Motor neuron (in vitro differentiated cells): ENCODE data around the gene CNBD2. TPM values are rescaled to one million over a fixed set of nuclear protein-coding genes. Genes with fewer than 3 reads are reported as not detected.
A peak's percentile ranks its signal among the peaks of the same experiment; 100 is the strongest.
"Not testable (repeated sequence)": the region's sequence is repeated elsewhere in the genome, so short reads cannot be mapped to it uniquely, and the experiment has no call there.

ENCODE experiments used
- ATAC-seq, 8 experiments: fragments of 200-7000 bp; cut with Tn5 transposase; replicated peaks in 6 of 8; 2 replicates each; pipeline ENCODE4 v1.8.0; 2021; ENCODE audit warnings: mild to moderate bottlenecking in 8 of 8, moderate library complexity in 8 of 8
- H3K27ac ChIP-seq, 2 donors: fragments of 250-450 bp; sonication (Bioruptor Pico); 2 replicates each; pipeline ENCODE4 v1.9.0; 2021; ENCODE audit warnings: antibody characterized with exemption in 2 of 2, mild to moderate bottlenecking in 2 of 2, moderate library complexity in 1 of 2
- H3K4me1 ChIP-seq, 2 donors: fragments of 250-450 bp; sonication (Bioruptor Pico); replicated peaks in 1 of 2; 2 replicates each; pipeline ENCODE4 v1.6.1; 2021; ENCODE audit warnings: antibody characterized with exemption in 2 of 2, mild to moderate bottlenecking in 2 of 2, moderate library complexity in 1 of 2
- H3K4me3 ChIP-seq, 5 donors: fragments of 250-450 bp; sonication (Bioruptor Pico); 2 replicates each; pipeline ENCODE4 v1.9.0; 2021; ENCODE audit warnings: antibody characterized with exemption in 5 of 5, mild to moderate bottlenecking in 5 of 5, moderate library complexity in 4 of 5
- WGBS, 10 experiments: fragments of 450-650 bp; shearing (Covaris generic); methylation state at CpG; one replicate each; pipeline ENCODE4 v1.0.0; 2022; 5-methylcytosine and 5-hydroxymethylcytosine counted together
- in situ Hi-C, 9 experiments: fragments of 400-800 bp; cut with MboI; loops; one replicate each; pipeline ENCODE4 v1.15.0; 2021; ENCODE audit warnings: low sequenced_read_pairs in 9 of 9, low pct_unique_long_range_greater_than_20kb in 2 of 9; ENCODE audit not compliant: unreplicated experiment in 9 of 9
- total RNA-seq, 8 experiments: library from RNA; unstranded; fragments of 300-600 nt; gene quantifications; 2 replicates each; pipeline versions ENCODE4 v1.2.3 to v1.2.4, GENCODE V29; 2022

Gene CNBD2
- total RNA-seq, 8 experiments from 2014 or later = 2.2 to 8.4 (median 3.8) TPM

DNA sequence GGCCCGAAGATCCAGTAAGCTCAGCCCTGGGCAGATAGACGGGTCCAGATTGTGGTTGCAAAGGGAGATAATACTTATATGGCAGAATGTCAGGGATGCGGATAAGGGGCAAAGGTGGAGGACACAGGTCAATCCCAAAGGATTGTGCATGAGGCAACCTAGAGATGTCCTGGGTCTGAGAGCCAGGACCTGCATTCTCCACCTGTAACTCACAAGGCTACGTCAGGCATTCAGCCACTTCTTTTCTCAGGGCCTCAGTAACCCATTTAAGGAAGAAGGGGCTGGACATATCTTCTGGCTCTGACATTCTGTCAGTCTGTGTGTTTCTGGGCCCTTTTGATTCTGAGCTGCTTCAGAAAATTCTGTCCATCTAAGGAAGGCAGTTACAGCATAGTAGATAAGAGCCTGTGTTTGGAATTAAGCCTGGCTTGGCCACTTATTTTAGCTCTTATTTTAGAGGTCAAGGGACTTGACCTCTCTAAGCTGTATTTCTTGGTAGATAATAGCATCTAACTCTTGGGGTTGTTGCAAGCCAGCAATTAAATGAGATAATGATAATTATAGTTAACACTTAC lies 40.2 kb downstream of the CNBD2 start:
- no peak overlapping the region for H3K27ac ChIP-seq

DNA sequence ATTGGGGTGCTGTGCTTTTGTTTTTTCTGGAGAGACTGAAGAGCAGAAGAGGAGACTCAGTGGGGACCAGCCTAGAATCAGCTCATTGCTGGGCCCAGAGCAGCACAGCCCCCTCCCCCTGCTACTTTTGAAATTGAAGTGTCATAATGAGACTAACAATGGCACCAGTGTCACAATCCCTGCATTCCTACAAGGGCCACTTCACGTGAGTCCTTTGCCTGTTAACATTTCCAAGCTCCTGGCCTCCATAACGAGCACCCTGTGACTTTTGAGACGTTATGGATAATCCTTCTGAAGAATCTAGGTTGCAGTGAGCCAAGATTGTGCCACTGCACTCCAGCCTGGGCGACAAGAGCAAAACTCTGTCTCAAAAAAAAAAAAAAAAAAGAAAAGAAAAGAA lies 41.7 kb downstream of the CNBD2 start:
- no peak for ATAC-seq
- Histone ChIP-seq H3K4me1 (no peaks in the 10 kb centered on the region), H3K4me3 (no peak overlapping the region), H3K27ac (no peak overlapping the region)
- in situ Hi-C loops = no loop called here
- 42 to 67% (median 64%) methylated on average over 2 to 4 of the region's 4 CpGs; no CpG with 5 or more reads in 5 of the 10 experiments for WGBS, 10 experiments

More for the DNA sequence above, 40.2 kb downstream of the CNBD2 start:
- Histone ChIP-seq H3K4me3 (no peak overlapping the region), H3K4me1 (no peaks in the 10 kb centered on the region)
- in situ Hi-C loops = no loop called here
- no peak for ATAC-seq
- 60 to 100% (median 98%) methylated on average over 1 to 3 of the region's 4 CpGs; no CpG with 5 or more reads in 2 of the 10 experiments for WGBS, 10 experiments

DNA sequence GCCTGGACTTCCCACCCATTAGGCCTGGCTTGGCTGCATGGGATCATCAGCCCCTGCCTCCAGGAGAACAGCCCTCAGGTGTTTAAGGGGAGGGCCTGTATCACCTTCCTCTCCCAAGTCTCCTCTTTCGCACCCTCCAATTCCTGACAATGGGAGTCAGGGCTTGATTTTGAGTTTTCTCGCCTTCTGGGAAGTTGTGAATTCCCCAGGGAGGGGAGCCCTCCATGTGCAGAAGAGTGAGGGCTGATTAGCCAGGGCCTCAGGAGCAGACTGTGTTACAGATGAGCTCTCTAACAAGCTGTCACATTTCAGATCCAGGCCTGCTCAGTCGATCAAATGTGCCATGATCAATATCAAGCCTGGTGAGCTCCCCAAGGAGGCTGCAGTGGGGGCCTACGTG lies 42.4 kb downstream of the CNBD2 start:
- WGBS, 10 experiments = 0 to 100% (median 80%) methylated on average over 1 to 4 of the region's 4 CpGs; no CpG with 5 or more reads in 3 of the 10 experiments
- no peak for ATAC-seq
- H3K4me1 ChIP-seq = no peaks in the 10 kb centered on the region
- no peak overlapping the region for H3K27ac ChIP-seq
- in situ Hi-C loops = no loop called here
- no peak overlapping the region for H3K4me3 ChIP-seq

DNA sequence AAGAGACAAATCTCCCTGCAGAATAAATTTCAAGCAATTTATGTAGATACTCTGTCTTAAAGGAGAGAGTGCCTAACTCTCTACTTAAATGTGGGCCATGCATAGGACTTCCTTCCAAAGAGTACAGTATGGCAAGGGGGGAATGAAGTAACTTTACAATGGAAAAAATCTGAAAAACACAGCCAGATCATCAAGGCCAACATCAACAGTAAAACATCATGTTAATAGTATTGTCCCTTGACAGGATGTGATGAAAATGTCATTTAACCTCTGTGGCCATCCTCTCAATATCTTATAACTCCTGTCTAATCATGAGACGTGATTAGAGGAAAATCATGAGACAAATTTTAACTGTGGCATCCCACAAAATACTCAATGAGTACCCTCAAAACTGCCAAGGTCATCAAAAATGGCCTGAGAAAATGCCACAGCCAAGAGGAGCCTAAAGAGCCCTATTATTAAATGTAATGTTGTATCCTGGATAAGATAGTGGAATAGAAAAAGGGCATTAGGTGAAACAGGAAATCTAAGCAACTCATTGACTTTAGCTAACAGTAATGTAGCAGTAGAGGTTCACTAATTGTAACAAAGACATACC lies 47.5 kb downstream of the CNBD2 start:
- H3K27ac ChIP-seq = no peak overlapping the region
- WGBS, 10 experiments = 83 to 100% (median 88%) methylated on average over 1 of the region's 1 CpG; no CpG with 5 or more reads in 5 of the 10 experiments
- peaks cover 0 to 2% of the 10 kb centered on the region in 2 donors for H3K4me1 ChIP-seq
- ATAC-seq = no peak
- in situ Hi-C loops = no loop called here
- no peak overlapping the region for H3K4me3 ChIP-seq

DNA sequence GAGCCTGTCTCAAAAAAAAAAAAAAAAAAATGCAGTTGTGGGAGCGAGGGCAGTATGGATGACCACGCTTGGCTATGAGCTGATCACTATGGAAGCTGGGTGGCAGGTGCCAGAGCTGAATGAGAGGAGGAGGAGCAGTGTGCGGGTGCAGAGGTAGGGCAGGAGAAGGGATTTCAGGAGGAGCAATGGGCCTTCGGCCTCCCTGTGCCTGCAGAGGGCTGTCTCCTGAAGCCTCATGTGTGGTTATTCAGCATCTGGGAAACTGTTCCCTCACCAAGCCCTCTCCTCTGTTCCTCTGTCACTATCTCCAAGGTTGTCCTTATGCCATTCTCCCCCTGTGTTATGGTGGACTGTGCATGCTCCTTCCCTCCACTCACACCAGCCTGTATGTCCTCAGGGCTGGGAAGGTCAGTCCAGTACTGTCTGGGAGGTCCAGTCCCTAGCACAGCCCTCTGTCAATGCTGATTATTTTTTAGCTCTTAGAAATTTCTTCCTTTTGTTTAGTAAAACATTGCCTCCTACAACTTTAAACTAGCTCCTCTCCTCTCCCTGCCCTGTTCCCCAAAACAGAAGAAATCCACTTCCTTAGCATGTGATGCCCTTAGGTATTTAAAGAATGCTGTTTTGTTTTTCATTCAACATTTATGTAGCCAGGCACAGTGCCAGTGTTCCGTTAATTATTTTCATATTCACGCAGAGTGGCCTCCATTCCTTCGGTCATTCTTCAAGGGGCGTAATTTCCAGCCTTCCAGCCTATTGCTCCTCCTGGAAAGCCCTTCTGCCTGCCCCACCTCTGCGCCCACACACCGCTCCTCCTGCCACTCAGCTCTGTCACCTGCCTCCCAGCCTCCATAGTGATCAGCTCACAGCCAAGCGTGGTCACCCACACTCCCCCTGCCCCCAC lies 48.9 kb downstream of the CNBD2 start:
- peaks cover 0 to 2% of the 10 kb centered on the region in 2 donors for H3K4me1 ChIP-seq
- H3K27ac ChIP-seq = no peak overlapping the region
- no peak overlapping the region for H3K4me3 ChIP-seq
- 6 to 92% (median 62%) methylated on average over 1 to 6 of the region's 11 CpGs for WGBS, 10 experiments
- peak in 5 of 8 experiments; percentile 19 to 95 (median 86) for ATAC-seq
- in situ Hi-C loops = no loop called here

DNA sequence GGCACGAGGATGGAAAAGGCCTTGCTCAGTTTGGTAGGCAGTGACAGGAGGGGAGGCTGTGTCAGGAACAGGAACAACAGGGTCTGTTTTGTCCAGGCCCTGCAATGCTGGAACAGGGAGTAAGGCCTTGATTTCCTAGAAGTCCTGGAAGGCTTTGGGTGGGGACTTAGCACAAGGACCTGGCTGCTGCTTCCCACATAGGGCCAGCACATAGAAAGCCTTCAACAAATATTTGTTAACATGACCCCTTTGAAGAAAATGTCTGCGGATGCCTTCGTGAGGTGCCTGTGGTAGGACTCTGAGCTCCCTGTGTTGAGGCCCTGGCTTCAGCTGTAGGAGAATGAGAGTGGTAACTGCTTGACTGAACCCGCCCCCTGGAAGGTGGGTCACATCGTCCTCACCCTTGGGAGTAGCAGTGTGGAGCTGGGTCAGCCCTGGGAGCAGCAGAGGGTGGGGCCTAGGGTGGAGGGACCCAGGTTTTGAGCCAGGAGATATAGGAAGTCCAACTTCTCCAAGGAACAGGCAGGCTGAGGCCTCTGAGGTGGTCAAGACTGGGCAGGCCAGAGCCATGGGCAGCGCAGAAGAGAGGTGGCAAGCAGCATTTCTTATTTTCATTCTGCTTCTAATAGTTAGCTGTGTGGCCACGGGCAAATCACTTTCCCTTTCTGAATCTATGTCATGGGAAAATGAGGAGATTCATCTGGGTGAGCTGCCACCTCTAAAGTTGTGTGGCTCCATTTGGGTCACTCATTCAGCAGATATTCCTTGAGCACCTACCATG lies 50.0 kb downstream of the CNBD2 start:
- in situ Hi-C loops = no loop called here
- WGBS, 10 experiments = 40 to 100% (median 62%) methylated on average over 1 to 5 of the region's 7 CpGs; no CpG with 5 or more reads in 1 of the 10 experiments
- Histone ChIP-seq H3K4me1 (peaks cover 0 to 2% of the 10 kb centered on the region in 2 donors), H3K4me3 (no peak overlapping the region), H3K27ac (no peak overlapping the region)
- peak in 2 of 8 experiments; percentile 6 to 21 for ATAC-seq

DNA sequence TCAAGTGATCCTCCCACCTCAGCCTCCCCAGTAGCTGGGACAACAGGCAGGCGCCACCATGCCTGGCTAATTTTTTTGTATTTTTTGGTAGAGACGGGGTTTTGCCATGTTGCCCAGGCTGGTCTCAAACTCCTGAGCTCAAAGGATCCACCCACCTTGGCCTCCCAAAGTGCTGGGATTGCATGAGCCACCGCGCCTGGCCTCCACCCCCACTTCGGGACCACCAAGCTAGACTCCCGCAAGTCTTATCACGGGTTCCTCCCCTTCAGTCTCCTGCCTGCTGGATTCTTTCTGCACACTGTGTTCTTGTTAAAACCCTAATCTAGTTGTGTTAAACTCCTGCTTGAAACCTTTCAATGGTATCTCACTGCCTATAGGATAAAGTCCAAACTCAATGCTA lies 57.7 kb downstream of the CNBD2 start:
- in situ Hi-C loops, H3K27ac ChIP-seq, H3K4me3 ChIP-seq, H3K4me1 ChIP-seq, ATAC-seq: not testable (repeated sequence)
- WGBS, 10 experiments = 73 to 89% methylated on average over 2 to 6 of the region's 7 CpGs; no CpG with 5 or more reads in 8 of the 10 experiments

DNA sequence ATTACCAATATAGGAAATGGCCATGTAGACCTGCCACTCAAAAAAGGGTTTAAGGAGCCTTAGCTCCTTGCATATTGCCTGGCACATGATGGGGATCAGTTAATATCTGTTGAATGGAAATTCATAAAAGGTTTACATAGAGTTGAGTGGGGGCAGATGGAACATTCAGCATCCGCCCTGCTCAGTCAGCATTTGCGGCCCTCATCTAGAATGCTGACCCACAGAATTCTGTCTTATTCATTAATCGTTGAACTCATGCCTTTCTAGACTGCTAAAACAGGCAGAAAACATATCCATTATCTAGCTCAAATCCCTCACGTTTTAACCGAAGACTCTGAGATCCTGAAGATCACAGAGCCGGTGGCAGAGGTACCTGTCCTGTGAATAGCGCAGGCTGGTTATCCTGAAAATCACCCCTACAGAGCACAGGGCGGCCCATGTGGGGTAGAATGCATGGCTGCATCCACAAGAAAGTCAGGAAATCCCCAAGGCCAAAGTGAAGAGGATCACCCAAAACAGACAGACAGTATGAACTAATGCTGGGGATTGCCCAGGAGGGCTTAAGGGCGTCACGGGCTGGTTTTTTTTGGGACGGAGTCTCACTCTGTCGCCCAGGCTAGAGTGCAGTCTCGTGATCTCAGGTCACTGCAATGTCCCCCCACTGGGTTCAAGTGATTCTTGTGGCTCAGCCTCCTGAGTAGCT lies 59.9 kb downstream of the CNBD2 start:
- WGBS, 10 experiments = 50 to 100% (median 78%) methylated on average over 1 to 13 of the region's 13 CpGs; no CpG with 5 or more reads in 4 of the 10 experiments
- ATAC-seq = no peak
- in situ Hi-C loops = no loop called here
- Histone ChIP-seq H3K4me3 (no peak overlapping the region), H3K4me1 (no peaks in the 10 kb centered on the region), H3K27ac (no peak overlapping the region)

DNA sequence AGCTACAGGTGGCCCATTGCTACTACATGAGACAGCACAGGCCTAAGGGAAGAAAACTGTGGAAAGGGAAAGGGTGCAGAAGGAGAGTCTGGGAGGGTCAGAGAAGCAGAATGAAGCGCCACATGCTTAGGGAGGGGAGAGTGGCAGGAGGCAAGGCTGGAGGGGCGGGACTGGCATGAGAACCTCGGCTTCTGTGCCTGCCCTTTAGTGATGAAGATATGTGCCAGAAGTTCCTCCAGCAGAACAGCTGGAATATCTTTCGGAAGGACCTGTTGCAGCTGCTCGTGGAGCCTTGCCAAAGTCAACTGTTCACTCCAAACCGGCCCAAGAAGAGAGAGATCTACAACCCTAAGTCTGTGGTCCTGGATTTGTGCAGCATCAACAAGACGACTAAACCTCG lies 61.8 kb downstream of the CNBD2 start:
- ATAC-seq = peak in 1 of 8 experiments; percentile 30
- Histone ChIP-seq H3K4me3 (no peak overlapping the region), H3K27ac (no peak overlapping the region), H3K4me1 (no peaks in the 10 kb centered on the region)
- 8 to 100% (median 73%) methylated on average over 1 to 7 of the region's 8 CpGs; no CpG with 5 or more reads in 3 of the 10 experiments for WGBS, 10 experiments
- in situ Hi-C loops = no loop called here

DNA sequence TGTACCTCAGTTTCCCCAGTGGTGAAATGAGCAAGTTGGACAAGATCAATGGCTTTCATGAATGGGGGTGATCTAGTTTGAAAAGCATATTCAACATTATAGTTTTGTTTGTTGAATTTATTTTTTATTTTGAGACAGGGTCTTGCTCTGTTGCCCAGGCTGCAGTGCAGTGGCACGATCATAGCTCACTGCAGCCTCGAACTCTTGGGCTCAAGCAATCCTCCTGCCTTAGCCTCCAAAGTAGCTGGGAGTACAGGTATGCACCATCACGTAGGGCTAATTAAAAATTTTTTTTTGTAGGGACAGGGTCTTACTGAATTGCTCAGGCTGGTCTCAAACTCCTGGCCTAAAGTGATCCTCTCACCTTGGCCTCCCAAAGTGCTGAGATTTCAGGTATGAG lies 63.4 kb downstream of the CNBD2 start:
- no peaks in the 10 kb centered on the region for H3K4me1 ChIP-seq
- ATAC-seq = no peak
- H3K27ac ChIP-seq = no peak overlapping the region
- in situ Hi-C loops = no loop called here
- WGBS, 10 experiments = 80 to 100% (median 86%) methylated on average over 1 to 3 of the region's 3 CpGs; no CpG with 5 or more reads in 4 of the 10 experiments
- no peak overlapping the region for H3K4me3 ChIP-seq

DNA sequence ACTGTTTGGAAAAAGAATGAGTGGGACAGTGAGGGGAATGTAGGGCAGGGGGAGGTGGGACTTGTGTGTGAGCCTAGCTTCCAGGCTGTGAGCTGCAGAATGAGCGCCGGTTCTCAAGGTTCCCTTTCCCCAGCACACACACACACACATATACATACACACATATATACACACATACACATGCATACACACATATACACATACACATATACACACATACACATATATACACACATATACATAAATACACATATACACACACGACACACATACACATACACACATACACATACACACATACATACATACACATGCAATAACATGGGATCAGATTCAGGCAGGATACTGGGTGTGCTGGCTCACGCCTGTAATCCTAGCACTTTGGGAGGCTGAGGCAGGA lies 66.5 kb downstream of the CNBD2 start:
- in situ Hi-C loops = no loop called here
- Histone ChIP-seq H3K4me3 (no peak overlapping the region), H3K4me1 (no peaks in the 10 kb centered on the region), H3K27ac (no peak overlapping the region)
- ATAC-seq = no peak
- WGBS, 10 experiments = no CpG with 5 or more reads among the region's 4 CpGs

DNA sequence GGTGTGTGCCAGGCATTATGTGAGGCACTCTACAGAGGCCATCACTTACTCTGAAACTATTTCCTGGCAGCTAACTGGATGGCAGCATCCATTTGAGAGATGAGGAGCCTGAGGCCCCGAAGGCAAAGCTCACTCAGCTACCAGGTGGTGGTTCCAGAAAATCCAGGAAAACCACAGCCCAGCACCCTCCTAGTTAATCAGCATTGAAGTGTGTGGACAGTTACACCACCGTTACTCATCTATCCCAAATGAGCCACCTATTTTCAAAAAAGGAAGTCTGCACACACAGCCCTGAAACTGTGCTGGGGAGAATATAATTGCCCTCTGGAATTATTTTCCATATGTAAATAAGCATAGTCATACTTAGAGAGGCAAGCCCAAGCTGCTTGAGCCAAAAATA lies 67.4 kb downstream of the CNBD2 start:
- H3K27ac ChIP-seq = no peak overlapping the region
- WGBS, 10 experiments = 0 to 100% (median 79%) methylated on average over 1 to 2 of the region's 2 CpGs; no CpG with 5 or more reads in 6 of the 10 experiments
- no peaks in the 10 kb centered on the region for H3K4me1 ChIP-seq
- no peak overlapping the region for H3K4me3 ChIP-seq
- in situ Hi-C loops = no loop called here
- peak in 3 of 8 experiments; percentile 96 to 98 (median 98) for ATAC-seq
